ENCODE measurements around the gene UPF2. TPM values are rescaled to one million over a fixed set of nuclear protein-coding genes. Genes with fewer than 3 reads are reported as not detected.

The UPF2 gene
- total RNA-seq, 2 experiments from 2014 or later, result 26.7 to 28.5 TPM

DNA sequence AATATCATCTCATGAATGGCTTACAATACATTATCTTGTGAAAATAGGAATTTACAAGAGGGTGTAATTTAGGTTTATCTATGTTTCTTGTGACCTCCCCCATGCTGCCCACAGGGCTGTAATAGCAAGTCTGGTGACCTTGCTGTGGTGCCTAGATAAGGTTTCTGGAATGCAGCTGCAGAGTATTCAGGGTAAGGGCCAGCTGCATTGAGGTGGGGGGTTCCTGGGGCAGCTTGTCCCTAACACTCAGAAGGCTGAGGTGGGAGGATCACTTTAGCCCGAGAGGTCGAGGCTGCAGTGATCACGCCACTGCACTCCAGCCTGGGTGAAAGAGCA, 20.8 kb upstream of the UPF2 start:
- POLR2A ChIA-PET, result no interaction called here
- Mint-ChIP-seq H3K27ac (no peak overlapping the region), H3K27me3 (peaks cover 2% of the 10 kb centered on the region), H3K4me3 (no peak overlapping the region), H3K9me3 (no peaks in the 10 kb centered on the region), H3K4me1 (peaks cover 10% of the 10 kb centered on the region), H3K36me3 (ENCODE audit: low read depth) (no peaks in the 10 kb centered on the region)
- DNase-seq, result no peak
- CTCF ChIA-PET, result interaction anchor here (0.6 to 1.0 kb wide), 4 partner anchors 8 to 124 kb away, joined by 3 to 7 read pairs (median 4); partner anchors contain the start of gene UPF2

GRCh38 chr10:12062754-12063482, 20.3 kb upstream of the UPF2 start:
- Mint-ChIP-seq H3K9me3 (no peaks in the 10 kb centered on the region), H3K36me3 (ENCODE audit: low read depth) (no peaks in the 10 kb centered on the region), H3K4me3 (no peak overlapping the region), H3K4me1 (peaks cover 7% of the 10 kb centered on the region), H3K27ac (no peak overlapping the region), H3K27me3 (peaks cover 2% of the 10 kb centered on the region)
- no peak for DNase-seq
- CTCF ChIA-PET, result interaction anchor here (0.6 to 1.0 kb wide), 3 partner anchors 8 to 124 kb away, joined by 3 to 7 read pairs (median 5); partner anchors contain the start of gene UPF2
- POLR2A ChIA-PET, result no interaction called here

- CTCF ChIA-PET, result no interaction called here
Measured at GRCh38 chr10:12061124-12061523, 18.5 kb upstream of the UPF2 start.

GRCh38 chr10:12056748-12057147, 14.1 kb upstream of the UPF2 start:
- no peak overlapping the region for H3K4me3 Mint-ChIP-seq
- H3K27me3 Mint-ChIP-seq, result no peaks in the 10 kb centered on the region
- ChIA-PET POLR2A (interaction anchor here (0.7 to 0.8 kb wide), 2 partner anchors 14 to 61 kb away, joined by 3 read pairs; partner anchors contain the start of gene UPF2), CTCF (no interaction called here)
- H3K9me3 Mint-ChIP-seq, result no peaks in the 10 kb centered on the region
- H3K36me3 Mint-ChIP-seq (ENCODE audit: low read depth), result no peaks in the 10 kb centered on the region
- peaks cover 12% of the 10 kb centered on the region for H3K4me1 Mint-ChIP-seq
- no peak overlapping the region for H3K27ac Mint-ChIP-seq
- no peak for DNase-seq

More at GRCh38 chr10:12061124-12061523, 18.5 kb upstream of the UPF2 start:
- POLR2A ChIA-PET, result no interaction called here
- H3K4me3 Mint-ChIP-seq, result no peak overlapping the region
- H3K27me3 Mint-ChIP-seq, result peaks cover 2% of the 10 kb centered on the region
- no peaks in the 10 kb centered on the region for H3K36me3 Mint-ChIP-seq (ENCODE audit: low read depth)
- no peak overlapping the region for H3K27ac Mint-ChIP-seq
- H3K4me1 Mint-ChIP-seq, result peaks cover 3% of the 10 kb centered on the region
- no peak for DNase-seq
- H3K9me3 Mint-ChIP-seq, result no peaks in the 10 kb centered on the region

DNA sequence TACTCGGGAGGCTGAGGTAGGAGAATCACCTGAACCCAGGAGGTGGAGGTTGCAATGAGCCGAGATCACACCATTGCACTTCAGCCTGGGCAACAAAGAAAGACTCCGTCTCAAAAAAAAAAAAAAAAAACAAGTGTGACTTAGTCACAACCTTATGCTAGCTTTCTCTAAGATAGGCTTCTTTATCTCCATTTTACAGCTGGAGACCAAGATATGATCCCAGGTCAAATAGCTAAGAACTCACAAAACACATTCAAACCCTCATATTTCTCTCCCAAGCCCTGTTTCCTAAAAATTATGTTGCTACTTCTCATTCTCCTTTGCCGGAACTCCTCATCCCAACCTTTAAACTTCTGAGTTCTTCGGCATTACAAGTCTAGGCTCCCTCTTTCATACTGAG, 13.1 kb upstream of the UPF2 start:
- no peak overlapping the region for H3K27ac Mint-ChIP-seq
- H3K27me3 Mint-ChIP-seq, result no peaks in the 10 kb centered on the region
- H3K4me3 Mint-ChIP-seq, result no peak overlapping the region
- H3K9me3 Mint-ChIP-seq, result no peaks in the 10 kb centered on the region
- POLR2A ChIA-PET, result no interaction called here
- no peaks in the 10 kb centered on the region for H3K36me3 Mint-ChIP-seq (ENCODE audit: low read depth)
- CTCF ChIA-PET, result interaction anchor here (1.1 kb wide), 1 partner anchor 11 kb away, joined by 3 read pairs; no protein-coding TSS in a partner anchor
- H3K4me1 Mint-ChIP-seq, result peaks cover 15% of the 10 kb centered on the region
- DNase-seq, result no peak

DNA sequence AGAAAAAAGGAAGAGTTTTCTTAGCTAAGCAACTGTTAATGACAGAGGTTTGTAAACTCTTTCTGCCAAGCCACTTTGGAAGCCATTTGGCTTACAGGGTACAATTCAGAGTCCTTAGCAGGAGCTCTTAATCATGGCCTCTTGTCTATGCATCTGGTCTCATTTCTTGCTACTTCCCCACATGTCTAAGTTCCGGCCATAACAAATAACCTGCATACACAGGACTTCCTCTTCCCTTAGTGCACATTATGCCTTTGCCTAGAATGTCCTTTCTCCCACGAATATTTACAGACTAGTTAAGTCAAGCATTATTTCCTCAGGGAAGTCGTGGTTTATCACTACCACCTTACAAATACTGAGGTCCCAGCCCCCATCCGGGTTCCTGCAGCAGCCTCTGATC, 8.6 kb upstream of the UPF2 start:
- Mint-ChIP-seq H3K27ac (no peak overlapping the region), H3K9me3 (no peaks in the 10 kb centered on the region), H3K27me3 (peaks cover 1% of the 10 kb centered on the region), H3K4me3 (no peak overlapping the region), H3K36me3 (ENCODE audit: low read depth) (no peaks in the 10 kb centered on the region), H3K4me1 (peaks cover 24% of the 10 kb centered on the region)
- POLR2A ChIA-PET, result interaction anchor here (1.3 to 2.8 kb wide), 2 partner anchors 8 to 9 kb away, joined by 4 to 11 read pairs; partner anchors contain the start of gene UPF2
- CTCF ChIA-PET, result interaction anchor here (1.2 kb wide), 1 partner anchor 9 kb away, joined by 3 read pairs; no protein-coding TSS in a partner anchor
- no peak for DNase-seq

DNA sequence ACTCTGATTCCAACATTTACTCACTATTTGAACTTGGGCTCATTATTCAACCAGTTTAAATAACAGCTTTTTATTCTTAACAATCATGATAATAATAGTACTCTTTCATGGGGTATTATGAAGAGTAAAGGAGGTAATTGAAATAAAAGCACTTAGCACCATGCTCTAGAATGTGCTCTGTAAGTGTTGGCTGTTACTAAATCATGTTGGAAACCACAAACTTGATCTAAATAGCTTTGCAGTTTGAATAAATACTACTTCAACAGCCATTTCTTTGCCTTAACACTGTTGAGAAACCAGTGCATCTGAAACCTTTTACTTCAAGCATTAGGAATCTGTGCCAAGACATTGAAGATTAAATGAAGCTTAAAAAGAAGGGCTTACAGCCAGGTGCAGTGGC, 7.9 kb upstream of the UPF2 start:
- no peaks in the 10 kb centered on the region for H3K9me3 Mint-ChIP-seq
- H3K4me1 Mint-ChIP-seq, result peaks cover 24% of the 10 kb centered on the region
- POLR2A ChIA-PET, result interaction anchor here (0.6 to 2.8 kb wide), 4 partner anchors 8 to 165 kb away, joined by 3 to 11 read pairs (median 4); partner anchors contain the start of gene UPF2
- DNase-seq, result no peak
- H3K4me3 Mint-ChIP-seq, result no peak overlapping the region
- H3K36me3 Mint-ChIP-seq (ENCODE audit: low read depth), result no peaks in the 10 kb centered on the region
- CTCF ChIA-PET, result interaction anchor here (1.2 kb wide), 1 partner anchor 9 kb away, joined by 3 read pairs; no protein-coding TSS in a partner anchor
- no peak overlapping the region for H3K27ac Mint-ChIP-seq
- H3K27me3 Mint-ChIP-seq, result peaks cover 1% of the 10 kb centered on the region

GRCh38 chr10:12048547-12048946, 5.9 kb upstream of the UPF2 start:
- ChIA-PET POLR2A (no interaction called here), CTCF (no interaction called here)
- Mint-ChIP-seq H3K36me3 (ENCODE audit: low read depth) (no peaks in the 10 kb centered on the region), H3K27ac (no peak overlapping the region), H3K4me3 (no peak overlapping the region), H3K27me3 (peaks cover 1% of the 10 kb centered on the region), H3K9me3 (no peaks in the 10 kb centered on the region), H3K4me1 (peaks cover 20% of the 10 kb centered on the region)
- no peak for DNase-seq

DNA sequence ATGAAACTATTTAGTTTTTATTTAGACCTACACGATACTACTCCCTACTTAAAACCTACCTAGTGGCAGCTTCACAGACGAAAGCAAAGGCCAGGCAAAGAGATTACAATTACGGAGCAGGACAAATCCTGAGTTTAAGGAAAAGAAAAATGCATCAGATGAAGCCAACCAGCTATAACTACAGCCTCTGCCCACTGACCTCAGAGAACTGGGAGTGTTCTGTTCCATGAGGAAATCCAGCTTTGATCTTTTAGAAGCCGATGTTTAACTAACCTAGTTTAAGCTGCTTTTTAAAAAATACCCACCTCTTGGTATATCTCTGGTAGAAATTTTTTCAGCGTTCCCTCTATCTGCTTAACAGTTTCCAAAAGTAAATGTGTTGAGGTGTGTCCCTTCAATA, 3.0 kb upstream of the UPF2 start:
- no peak for DNase-seq
- CTCF ChIA-PET, result no interaction called here
- Mint-ChIP-seq H3K27ac (no peak overlapping the region), H3K4me3 (no peak overlapping the region), H3K9me3 (no peaks in the 10 kb centered on the region), H3K36me3 (ENCODE audit: low read depth) (peaks cover 7% of the 10 kb centered on the region), H3K27me3 (peaks cover 1% of the 10 kb centered on the region), H3K4me1 (peaks cover 29% of the 10 kb centered on the region)
- POLR2A ChIA-PET, result no interaction called here

DNA sequence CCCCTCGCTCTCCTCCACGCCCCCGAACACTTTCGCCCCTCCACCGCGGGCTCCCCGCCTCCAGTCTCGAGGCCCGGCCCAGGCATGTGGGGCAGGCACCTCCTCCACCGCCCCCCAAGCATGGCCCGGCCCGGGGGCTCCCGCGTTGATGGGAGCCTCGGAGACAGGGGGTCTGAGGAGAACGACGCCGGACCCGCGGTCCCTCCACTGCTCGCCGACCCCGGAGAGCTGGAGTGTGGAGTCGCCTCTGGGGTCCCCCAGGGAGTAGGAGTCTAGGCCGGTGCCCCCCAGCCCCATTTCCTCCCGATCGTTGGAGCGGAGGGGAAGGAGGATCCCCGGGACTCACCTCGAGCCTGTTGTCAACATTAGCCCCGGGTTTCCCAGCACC, 206 bp downstream of the UPF2 start:
- H3K4me1 Mint-ChIP-seq, result peaks cover 41% of the 10 kb centered on the region
- DNase-seq, result peak; percentile 50
- H3K4me3 Mint-ChIP-seq, result peak overlapping the region; percentile 95
- ChIA-PET CTCF (interaction anchor here (0.8 to 1.5 kb wide), 6 partner anchors 8 to 153 kb away, joined by 3 to 4 read pairs (median 3); partner anchors contain the start of genes CDC123 and NUDT5), POLR2A (interaction anchor here (0.6 to 3.3 kb wide), 15 partner anchors 9 to 153 kb away, joined by 3 to 30 read pairs (median 4); partner anchors contain the start of genes CDC123, DHTKD1 and NUDT5)
- peak overlapping the region; percentile 89 for H3K27ac Mint-ChIP-seq
- no peaks in the 10 kb centered on the region for H3K27me3 Mint-ChIP-seq
- H3K9me3 Mint-ChIP-seq, result no peaks in the 10 kb centered on the region
- H3K36me3 Mint-ChIP-seq (ENCODE audit: low read depth), result peaks cover 21% of the 10 kb centered on the region

DNA sequence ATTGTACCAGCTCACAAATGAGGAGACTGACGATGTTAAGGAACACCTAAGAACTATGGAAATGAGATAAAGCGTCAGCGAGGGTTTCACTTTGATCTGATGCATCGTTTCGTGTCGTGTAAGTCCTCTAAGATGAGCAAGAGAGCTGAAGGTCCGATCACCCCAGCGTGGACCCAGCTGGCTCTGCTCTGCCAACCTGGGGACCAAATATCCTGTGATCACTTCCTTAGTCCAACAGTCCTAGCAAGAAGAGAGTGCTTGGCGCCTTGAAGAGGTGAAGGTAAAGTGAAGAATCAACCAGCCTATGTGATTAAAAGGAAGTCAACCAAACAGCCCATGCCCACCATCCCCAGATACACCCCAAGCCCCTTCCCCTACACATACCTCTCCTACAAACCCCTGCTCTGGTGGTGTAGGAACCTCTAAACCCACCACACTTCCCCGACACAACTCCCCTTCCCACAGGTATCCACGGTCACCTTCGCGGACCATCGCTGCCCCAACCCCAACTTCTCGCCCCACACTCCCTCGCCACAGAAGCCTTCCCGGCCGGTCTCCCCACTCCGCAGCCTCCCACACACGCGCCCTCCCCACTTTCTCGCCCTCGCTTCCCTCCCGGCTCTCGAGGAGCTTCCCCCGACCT, 722 bp downstream of the UPF2 start:
- Mint-ChIP-seq H3K4me1 (peaks cover 41% of the 10 kb centered on the region), H3K36me3 (ENCODE audit: low read depth) (peaks cover 21% of the 10 kb centered on the region), H3K9me3 (no peaks in the 10 kb centered on the region), H3K27me3 (no peaks in the 10 kb centered on the region), H3K27ac (peak overlapping the region; percentile 89), H3K4me3 (peak overlapping the region; percentile 95)
- ChIA-PET CTCF (interaction anchor here (1.0 to 1.3 kb wide), 3 partner anchors 8 to 154 kb away, joined by 3 to 4 read pairs (median 3); partner anchors contain the start of genes CDC123 and NUDT5), POLR2A (interaction anchor here (0.6 to 3.3 kb wide), 13 partner anchors 8 to 154 kb away, joined by 3 to 30 read pairs (median 4); partner anchors contain the start of genes CDC123, DHTKD1 and NUDT5)
- peak; percentile 42 for DNase-seq

DNA sequence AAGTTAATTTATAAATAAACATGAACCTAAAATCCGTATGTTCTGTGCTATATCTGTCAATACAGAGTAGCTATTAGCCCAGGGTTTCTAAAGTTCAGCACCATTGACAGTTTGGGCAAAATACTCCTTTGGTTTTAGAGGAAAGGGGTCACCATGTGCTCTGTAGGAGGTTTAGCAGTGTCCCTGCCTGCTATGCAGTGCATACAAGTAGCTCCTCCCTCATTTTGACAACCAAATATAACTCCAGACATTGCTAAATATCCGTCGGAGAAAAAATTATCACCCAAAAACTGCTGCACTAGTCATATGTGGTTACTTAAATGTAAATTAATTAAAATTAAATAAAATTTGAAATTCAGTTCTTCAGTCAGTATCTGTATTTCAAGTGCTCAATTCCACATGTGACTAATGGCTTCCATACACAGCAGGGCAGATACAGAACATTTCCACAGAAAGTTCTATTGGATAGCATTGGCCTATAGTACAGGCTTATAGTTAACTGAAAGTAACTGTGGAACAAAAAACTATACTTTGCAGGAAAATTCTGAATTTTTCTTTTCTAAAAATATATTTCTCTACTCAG, 6.4 kb downstream of the UPF2 start:
- POLR2A ChIA-PET, result interaction anchor here (0.5 to 1.4 kb wide), 3 partner anchors 23 to 253 kb away, joined by 3 to 4 read pairs (median 3); no protein-coding TSS in a partner anchor
- DNase-seq, result no peak
- peaks cover 34% of the 10 kb centered on the region for H3K4me1 Mint-ChIP-seq
- H3K36me3 Mint-ChIP-seq (ENCODE audit: low read depth), result peaks cover 48% of the 10 kb centered on the region
- H3K27me3 Mint-ChIP-seq, result no peaks in the 10 kb centered on the region
- CTCF ChIA-PET, result no interaction called here
- H3K27ac Mint-ChIP-seq, result no peak overlapping the region
- no peaks in the 10 kb centered on the region for H3K9me3 Mint-ChIP-seq
- no peak overlapping the region for H3K4me3 Mint-ChIP-seq

GRCh38 chr10:12031404-12031803, 11.2 kb downstream of the UPF2 start:
- no peak for DNase-seq
- Mint-ChIP-seq H3K36me3 (ENCODE audit: low read depth) (peaks cover 66% of the 10 kb centered on the region), H3K4me3 (no peak overlapping the region), H3K4me1 (peaks cover 23% of the 10 kb centered on the region), H3K9me3 (no peaks in the 10 kb centered on the region), H3K27ac (no peak overlapping the region), H3K27me3 (no peaks in the 10 kb centered on the region)
- ChIA-PET CTCF (no interaction called here), POLR2A (interaction anchor here (2.9 kb wide), 1 partner anchor 11 kb away, joined by 15 read pairs; the partner anchor contains the start of gene UPF2)

Measured in activated CD4-positive, alpha-beta memory T cell treated with anti-CD3 and anti-CD28 coated beads, Interleukin-2, amount 10 ng/mL, durations not matched to agents 7 days and 5 days (primary cell).